Fibroblast of the aortic adventitia (primary cell): Measurements from ENCODE around the gene ADISSP. TPM values are rescaled to one million over a fixed set of nuclear protein-coding genes. Genes with fewer than 3 reads are reported as not detected.

Experiments
- DNase-seq: peaks from one replicate; pipeline ENCODE4 v3.0.0-alpha.2; 2010; ENCODE audit warnings: low read depth
- H3K4me3 ChIP-seq: 2 replicates; pipeline ENCODE4 v1.5.1; 2011; ENCODE audit warnings: low read depth, mild to moderate bottlenecking, control low read depth, low read length, moderate library complexity
- total RNA-seq: library from RNA; depleted of rRNA; stranded (reverse); fragments of >200 nt; gene quantifications from 2 replicates; pipeline ENCODE4 v1.2.3, GENCODE V29; 2012; ENCODE audit warnings: low replicate concordance
- TF ChIP-seq, protein P1 (sequence below): IDR thresholded peaks from 2 replicates; pipeline ENCODE4 v1.5.1; 2011; ENCODE audit warnings: mild to moderate bottlenecking, low read length, control low read depth, inconsistent platforms; ENCODE audit not compliant: insufficient read depth

ADISSP gene
- total RNA-seq, 1 donor, result 28.4 TPM

DNA sequence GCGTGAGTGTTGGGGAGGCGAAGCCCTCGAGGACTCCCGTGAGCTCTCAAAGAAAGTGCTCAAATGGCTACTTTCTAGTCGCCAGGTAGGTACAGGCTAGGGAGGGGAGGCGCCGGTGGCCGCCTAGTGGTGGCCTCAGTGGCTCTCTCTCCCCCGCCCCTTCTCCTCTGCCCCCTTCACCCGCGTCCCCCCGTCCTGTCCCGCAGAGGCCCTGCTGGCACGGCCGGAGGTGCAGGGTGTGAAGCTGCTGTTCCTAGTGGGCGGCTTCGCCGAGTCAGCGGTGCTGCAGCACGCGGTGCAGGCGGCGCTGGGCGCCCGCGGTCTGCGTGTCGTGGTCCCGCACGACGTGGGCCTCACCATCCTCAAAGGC, 16.3 kb downstream of the ADISSP start:
- TF ChIP-seq, protein P1, sequence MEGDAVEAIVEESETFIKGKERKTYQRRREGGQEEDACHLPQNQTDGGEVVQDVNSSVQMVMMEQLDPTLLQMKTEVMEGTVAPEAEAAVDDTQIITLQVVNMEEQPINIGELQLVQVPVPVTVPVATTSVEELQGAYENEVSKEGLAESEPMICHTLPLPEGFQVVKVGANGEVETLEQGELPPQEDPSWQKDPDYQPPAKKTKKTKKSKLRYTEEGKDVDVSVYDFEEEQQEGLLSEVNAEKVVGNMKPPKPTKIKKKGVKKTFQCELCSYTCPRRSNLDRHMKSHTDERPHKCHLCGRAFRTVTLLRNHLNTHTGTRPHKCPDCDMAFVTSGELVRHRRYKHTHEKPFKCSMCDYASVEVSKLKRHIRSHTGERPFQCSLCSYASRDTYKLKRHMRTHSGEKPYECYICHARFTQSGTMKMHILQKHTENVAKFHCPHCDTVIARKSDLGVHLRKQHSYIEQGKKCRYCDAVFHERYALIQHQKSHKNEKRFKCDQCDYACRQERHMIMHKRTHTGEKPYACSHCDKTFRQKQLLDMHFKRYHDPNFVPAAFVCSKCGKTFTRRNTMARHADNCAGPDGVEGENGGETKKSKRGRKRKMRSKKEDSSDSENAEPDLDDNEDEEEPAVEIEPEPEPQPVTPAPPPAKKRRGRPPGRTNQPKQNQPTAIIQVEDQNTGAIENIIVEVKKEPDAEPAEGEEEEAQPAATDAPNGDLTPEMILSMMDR, result no peak
- no peak for DNase-seq
- no peak overlapping the region for H3K4me3 ChIP-seq

DNA sequence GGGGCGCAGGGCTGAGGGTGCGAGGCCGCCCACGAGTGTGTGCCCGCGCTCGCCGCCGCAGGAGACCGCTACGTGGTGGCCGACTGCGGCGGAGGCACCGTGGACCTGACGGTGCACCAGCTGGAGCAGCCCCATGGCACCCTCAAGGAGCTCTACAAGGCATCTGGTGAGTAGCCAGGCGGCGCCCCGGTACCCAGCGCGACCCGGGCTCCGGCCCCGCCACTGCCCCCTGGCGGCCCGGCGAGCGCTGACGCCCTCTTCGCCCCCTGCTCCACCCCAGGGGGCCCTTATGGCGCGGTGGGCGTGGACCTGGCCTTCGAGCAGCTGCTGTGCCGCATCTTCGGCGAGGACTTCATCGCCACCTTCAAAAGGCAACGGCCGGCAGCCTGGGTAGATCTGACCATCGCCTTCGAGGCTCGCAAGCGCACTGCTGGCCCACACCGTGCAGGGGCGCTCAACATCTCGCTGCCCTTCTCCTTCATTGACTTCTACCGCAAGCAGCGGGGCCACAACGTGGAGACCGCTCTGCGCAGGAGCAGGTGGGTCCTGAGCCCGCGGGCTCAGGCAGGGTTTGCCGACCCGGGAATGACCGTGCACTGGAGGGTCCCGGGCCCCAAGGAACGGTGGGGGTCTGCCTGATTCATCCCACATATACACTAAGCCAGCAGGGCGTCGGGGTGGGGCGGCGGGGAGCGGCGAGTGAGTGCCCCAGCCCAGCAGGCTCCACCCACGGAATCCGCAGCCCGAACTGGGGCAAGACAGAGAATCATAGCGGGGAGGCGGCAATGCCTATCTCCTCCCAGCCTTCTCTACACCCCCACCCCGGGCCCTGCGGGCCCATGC, 17.6 kb downstream of the ADISSP start:
- no peak overlapping the region for H3K4me3 ChIP-seq
- TF ChIP-seq, protein P1, result no peak
- DNase-seq, result no peak

DNA sequence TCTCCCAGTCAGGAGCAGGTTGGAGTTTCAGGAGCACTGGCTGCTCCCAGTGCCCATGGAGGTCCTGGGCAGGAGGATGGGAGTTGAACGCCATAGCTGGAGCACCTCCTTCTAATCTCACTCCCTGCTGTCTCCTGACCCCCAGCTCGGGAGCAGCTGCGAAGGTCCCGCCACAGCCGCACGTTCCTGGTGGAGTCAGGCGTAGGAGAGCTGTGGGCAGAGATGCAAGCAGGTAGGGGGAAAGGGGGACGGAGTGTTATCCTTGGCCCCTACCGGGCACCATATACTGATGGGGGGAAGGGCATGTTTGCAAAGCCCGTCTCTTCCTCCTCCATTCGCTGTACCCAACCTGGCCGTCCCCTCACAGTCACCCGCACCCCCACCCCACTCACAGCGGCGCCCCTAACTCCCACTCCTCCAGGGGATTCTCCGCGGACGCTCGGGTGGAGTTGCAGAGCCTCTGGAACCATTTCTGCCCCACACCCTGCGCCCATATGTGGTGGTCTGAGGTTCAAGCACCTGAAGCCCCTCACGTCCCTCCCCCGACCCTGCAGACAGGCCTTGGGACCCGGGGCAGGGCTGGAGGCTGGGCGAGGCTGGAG, 18.4 kb downstream of the ADISSP start:
- TF ChIP-seq, protein P1, result no peak
- H3K4me3 ChIP-seq, result no peak overlapping the region
- DNase-seq, result no peak

DNA sequence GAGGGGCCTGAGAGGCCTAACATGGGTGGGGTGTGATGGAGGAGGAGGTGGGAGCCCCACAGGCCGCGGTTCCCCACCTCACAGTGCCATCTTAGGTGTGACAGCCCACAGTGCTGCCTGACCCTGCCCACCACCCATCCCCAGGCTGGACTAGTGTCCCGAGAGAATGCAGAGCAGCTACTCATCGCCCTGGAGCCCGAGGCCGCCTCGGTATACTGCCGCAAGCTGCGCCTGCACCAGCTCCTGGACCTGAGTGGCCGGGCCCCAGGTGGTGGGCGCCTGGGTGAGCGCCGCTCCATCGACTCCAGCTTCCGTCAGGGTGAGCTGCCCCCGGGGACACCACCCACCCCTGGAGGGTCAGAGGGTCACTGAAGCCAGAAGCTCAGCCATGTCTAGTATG, 19.5 kb downstream of the ADISSP start:
- H3K4me3 ChIP-seq, result no peak overlapping the region
- DNase-seq, result no peak
- TF ChIP-seq, protein P1, result no peak

DNA sequence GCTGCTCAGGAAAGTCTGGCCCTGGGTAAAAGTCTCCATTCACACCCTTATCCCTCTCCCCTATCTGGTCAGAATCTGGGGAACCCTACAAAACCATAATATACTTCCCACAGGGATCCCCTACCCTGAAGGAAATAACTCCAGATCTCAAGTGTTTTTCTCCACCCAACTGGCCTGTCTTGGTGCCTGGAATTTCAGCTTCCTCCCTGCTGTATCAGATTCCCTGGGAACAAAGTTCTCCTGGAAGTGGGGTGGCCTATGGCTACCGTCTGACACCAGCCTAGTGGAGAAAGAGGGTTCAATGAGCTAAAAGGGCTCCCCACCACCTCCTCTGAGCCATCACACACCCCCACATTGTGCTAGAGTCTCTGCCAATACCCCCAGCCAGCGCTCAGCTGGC, 20.1 kb downstream of the ADISSP start:
- H3K4me3 ChIP-seq, result no peak overlapping the region
- TF ChIP-seq, protein P1, result no peak
- no peak for DNase-seq

DNA sequence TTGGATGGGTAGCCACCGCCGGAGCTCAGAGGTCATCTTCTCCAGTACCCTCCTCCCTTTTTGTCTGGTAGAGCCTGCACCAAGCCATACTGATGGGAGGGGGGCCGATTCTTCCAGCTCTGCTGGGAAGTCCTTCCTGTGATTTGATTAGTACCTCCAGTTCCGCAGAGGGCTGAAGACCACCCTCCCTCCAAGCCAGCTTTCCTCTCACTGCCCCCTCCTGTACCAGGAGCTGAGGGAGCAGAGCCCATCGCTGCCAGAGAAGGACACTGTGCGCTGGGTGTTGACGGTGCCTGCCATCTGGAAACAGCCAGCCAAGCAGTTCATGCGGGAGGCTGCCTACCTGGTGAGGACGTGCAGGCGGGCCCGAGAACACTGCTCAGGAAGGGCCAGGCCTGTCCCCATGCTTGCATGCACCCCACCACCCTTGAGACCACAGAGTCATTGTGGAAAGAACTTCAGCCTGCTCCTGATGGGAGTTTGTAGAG, 21.8 kb downstream of the ADISSP start:
- TF ChIP-seq, protein P1, result no peak
- no peak for DNase-seq
- H3K4me3 ChIP-seq, result no peak overlapping the region
